Suprapubic skin (tissue), 4 donors: ENCODE results near the gene GFOD1. TPM values are rescaled to one million over a fixed set of nuclear protein-coding genes. Genes with fewer than 3 reads are reported as not detected.

ENCODE experiments used
- DNase-seq, 2 donors: peaks; one replicate each; pipeline ENCODE4 v3.0.0-alpha.2; 2019; ENCODE audit warnings: low spot score in 2 of 2
- H3K27ac ChIP-seq: fragments of 200-600 bp; sonication (generic); one replicate; pipeline ENCODE4 v1.5.1; 2019
- H3K27me3 ChIP-seq: fragments of 200-600 bp; sonication (generic); one replicate; pipeline ENCODE4 v1.5.1; 2019
- H3K36me3 ChIP-seq: fragments of 200-600 bp; sonication (generic); one replicate; pipeline ENCODE4 v1.5.1; 2019
- H3K4me1 ChIP-seq: fragments of 200-600 bp; sonication (generic); one replicate; pipeline ENCODE4 v1.5.1; 2019
- H3K4me3 ChIP-seq: fragments of 200-600 bp; sonication (generic); one replicate; pipeline ENCODE4 v1.5.1; 2019; ENCODE audit warnings: mild to moderate bottlenecking
- H3K9me3 ChIP-seq: fragments of 200-600 bp; sonication (generic); one replicate; pipeline ENCODE4 v1.5.1; 2019
- EP300 ChIP-seq: sonication (generic); formaldehyde crosslinking; IDR thresholded peaks from one replicate; pipeline ENCODE4 v1.6.1; 2017; ENCODE audit warnings: antibody characterized with exemption
- POLR2A ChIP-seq, 2 donors: fragments of 450-650 bp; IDR thresholded peaks; one replicate each; pipeline ENCODE4 v1.6.1; 2017; ENCODE audit warnings: antibody characterized with exemption in 2 of 2, mild to moderate bottlenecking in 2 of 2, moderate library complexity in 2 of 2
- POLR2AphosphoS5 ChIP-seq, 3 donors: sonication (generic); formaldehyde crosslinking; IDR thresholded peaks; one replicate each; pipeline ENCODE4 v1.6.1; 2017; ENCODE audit warnings: antibody characterized with exemption in 3 of 3
- WGBS: methylation state at CpG from one replicate; pipeline ENCODE4 v1.1.5; 2018; 5-methylcytosine and 5-hydroxymethylcytosine counted together
- total RNA-seq, 4 donors: library from RNA; depleted of rRNA; stranded (reverse); fragments of >200 nt; gene quantifications; one replicate each; pipeline ENCODE4 v1.1.0, GENCODE V29; 2016
- TF ChIP-seq, protein P1 (sequence below), 2 donors: fragments of 200-600 bp in 1 of 2; fragments of 450-650 bp in 1 of 2; sonication (generic) in 1 of 2; IDR thresholded peaks; one replicate each; pipeline ENCODE4 v1.5.1; 2016 to 2019; ENCODE audit warnings: antibody characterized with exemption in 2 of 2, mild to moderate bottlenecking in 1 of 2, moderate library complexity in 1 of 2

The GFOD1 gene
- total RNA-seq, 4 donors from 2014 or later: 7.5 to 15.2 (median 13.7) TPM

DNA sequence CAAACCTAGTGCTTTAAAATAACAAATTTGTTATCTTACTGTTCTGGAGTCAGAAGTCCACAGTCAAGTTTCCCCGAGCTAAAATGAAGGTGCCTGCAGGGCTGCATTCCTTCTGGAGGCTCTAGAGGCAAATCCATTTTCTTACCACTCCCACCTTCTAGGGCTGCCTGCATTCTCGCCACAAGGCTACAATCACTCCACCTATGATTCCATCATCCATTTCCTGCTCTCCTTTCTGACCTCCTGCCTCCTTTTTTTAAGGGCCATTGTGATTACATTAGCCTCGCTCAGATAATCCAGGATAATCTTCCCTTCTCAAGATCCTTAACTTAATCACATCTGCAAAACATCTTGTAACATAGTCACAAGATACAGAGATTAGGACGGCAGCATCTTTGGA lies 44.6 kb upstream of the GFOD1 start:
- Histone ChIP-seq H3K36me3 (no peaks in the 10 kb centered on the region), H3K27me3 (no peaks in the 10 kb centered on the region), H3K4me1 (peaks cover 3% of the 10 kb centered on the region), H3K4me3 (no peak overlapping the region), H3K9me3 (no peaks in the 10 kb centered on the region), H3K27ac (no peak overlapping the region)
- TF ChIP-seq POLR2AphosphoS5 (IDR thresholded peaks at IDR 0.05): no peak
- no peak for DNase-seq
- 73% methylated on average over 4 of the region's 4 CpGs for WGBS

DNA sequence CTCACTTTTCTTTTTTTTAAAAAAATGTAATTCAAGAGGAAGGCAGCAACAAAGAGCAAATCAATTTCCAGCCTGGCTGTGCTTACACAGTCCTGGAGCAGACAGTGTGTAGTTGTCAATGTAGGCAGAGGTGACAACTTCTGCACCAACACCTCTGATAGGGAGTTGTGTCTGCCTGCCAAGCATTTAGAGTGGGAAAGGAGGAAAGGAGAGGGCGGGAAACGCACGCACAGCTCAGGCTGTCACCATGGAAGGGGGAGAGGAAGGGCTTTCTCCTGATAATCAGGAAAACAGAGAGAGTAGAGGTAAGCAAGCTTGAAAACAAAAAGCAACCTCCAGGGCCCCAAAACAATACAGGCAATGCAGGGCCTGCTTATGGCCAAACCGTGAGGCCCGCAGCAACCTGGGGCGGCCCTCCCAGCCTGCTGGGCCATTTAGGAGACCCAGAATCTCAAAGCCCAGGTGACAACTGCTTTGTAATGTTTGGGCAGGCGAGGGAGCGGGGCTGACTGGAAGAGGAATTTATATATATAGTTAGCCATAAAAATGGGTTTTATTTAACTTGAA lies 41.5 kb upstream of the GFOD1 start:
- Histone ChIP-seq H3K4me1 (peaks cover 10% of the 10 kb centered on the region), H3K4me3 (no peak overlapping the region), H3K27ac (no peak overlapping the region), H3K9me3 (no peaks in the 10 kb centered on the region), H3K27me3 (no peaks in the 10 kb centered on the region), H3K36me3 (no peaks in the 10 kb centered on the region)
- TF ChIP-seq POLR2AphosphoS5 (IDR thresholded peaks at IDR 0.05) (no peak), POLR2A (IDR thresholded peaks at IDR 0.05) (no peak), EP300 (no peak)
- TF ChIP-seq, protein P1, sequence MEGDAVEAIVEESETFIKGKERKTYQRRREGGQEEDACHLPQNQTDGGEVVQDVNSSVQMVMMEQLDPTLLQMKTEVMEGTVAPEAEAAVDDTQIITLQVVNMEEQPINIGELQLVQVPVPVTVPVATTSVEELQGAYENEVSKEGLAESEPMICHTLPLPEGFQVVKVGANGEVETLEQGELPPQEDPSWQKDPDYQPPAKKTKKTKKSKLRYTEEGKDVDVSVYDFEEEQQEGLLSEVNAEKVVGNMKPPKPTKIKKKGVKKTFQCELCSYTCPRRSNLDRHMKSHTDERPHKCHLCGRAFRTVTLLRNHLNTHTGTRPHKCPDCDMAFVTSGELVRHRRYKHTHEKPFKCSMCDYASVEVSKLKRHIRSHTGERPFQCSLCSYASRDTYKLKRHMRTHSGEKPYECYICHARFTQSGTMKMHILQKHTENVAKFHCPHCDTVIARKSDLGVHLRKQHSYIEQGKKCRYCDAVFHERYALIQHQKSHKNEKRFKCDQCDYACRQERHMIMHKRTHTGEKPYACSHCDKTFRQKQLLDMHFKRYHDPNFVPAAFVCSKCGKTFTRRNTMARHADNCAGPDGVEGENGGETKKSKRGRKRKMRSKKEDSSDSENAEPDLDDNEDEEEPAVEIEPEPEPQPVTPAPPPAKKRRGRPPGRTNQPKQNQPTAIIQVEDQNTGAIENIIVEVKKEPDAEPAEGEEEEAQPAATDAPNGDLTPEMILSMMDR (IDR thresholded peaks at IDR 0.05): no peak
- WGBS: 79% methylated on average over 8 of the region's 8 CpGs
- DNase-seq: no peak

DNA sequence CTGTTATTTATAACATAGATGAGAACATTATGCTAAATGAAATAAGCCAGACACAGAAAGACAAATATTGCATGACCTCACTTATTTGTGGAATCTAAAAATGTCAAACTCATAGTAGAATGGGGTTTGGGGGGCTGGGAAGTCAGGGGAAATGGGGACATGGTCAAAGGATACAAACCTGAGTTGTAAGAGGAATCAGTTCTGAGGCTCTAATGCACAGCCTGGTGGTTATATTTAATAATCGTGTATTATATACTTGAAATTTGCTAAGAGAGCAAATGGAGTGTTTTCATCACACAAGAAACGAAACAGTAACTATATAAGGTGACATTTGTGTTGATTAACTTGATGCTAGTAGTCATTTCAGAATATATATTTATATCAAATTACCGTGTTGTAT lies 40.8 kb upstream of the GFOD1 start:
- WGBS: 75% methylated on average over 3 of the region's 3 CpGs
- H3K27ac ChIP-seq: no peak overlapping the region

DNA sequence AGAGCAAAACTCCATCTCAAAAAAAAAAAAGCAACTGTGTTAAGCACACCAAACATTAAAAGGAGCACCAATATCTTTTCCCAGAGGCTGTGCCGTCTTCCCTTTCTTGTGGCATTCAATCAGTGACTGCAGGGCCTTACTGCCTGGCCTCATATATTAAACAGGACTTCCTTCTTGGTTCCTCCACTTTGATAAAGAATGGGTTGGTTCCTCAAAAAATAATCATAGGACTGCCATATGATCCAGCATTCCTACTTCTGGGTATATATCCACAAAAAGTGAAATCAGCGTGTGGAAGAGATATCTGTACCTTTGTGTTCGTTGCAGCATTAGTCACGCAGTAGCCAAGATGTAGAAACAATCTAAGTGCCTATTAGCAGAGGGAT lies 40.3 kb upstream of the GFOD1 start:
- Histone ChIP-seq H3K27me3 (no peaks in the 10 kb centered on the region), H3K27ac (peak overlapping the region; percentile 70), H3K4me1 (peaks cover 12% of the 10 kb centered on the region), H3K36me3 (no peaks in the 10 kb centered on the region), H3K4me3 (no peak overlapping the region), H3K9me3 (no peaks in the 10 kb centered on the region)
- no peak for DNase-seq
- no peak for TF ChIP-seq POLR2AphosphoS5 (IDR thresholded peaks at IDR 0.05)
- TF ChIP-seq, protein P1 (IDR thresholded peaks at IDR 0.05): no peak
- no peak for TF ChIP-seq EP300
- no peak for TF ChIP-seq POLR2A (IDR thresholded peaks at IDR 0.05)
- 87% methylated on average over 4 of the region's 4 CpGs for WGBS

More for the DNA sequence above, 40.8 kb upstream of the GFOD1 start:
- H3K4me3 ChIP-seq: no peak overlapping the region
- no peaks in the 10 kb centered on the region for H3K36me3 ChIP-seq
- TF ChIP-seq, protein P1 (IDR thresholded peaks at IDR 0.05): no peak
- TF ChIP-seq EP300 (no peak), POLR2AphosphoS5 (IDR thresholded peaks at IDR 0.05) (no peak), POLR2A (IDR thresholded peaks at IDR 0.05) (no peak)
- H3K9me3 ChIP-seq: no peaks in the 10 kb centered on the region
- peaks cover 12% of the 10 kb centered on the region for H3K4me1 ChIP-seq
- no peak for DNase-seq
- H3K27me3 ChIP-seq: no peaks in the 10 kb centered on the region

DNA sequence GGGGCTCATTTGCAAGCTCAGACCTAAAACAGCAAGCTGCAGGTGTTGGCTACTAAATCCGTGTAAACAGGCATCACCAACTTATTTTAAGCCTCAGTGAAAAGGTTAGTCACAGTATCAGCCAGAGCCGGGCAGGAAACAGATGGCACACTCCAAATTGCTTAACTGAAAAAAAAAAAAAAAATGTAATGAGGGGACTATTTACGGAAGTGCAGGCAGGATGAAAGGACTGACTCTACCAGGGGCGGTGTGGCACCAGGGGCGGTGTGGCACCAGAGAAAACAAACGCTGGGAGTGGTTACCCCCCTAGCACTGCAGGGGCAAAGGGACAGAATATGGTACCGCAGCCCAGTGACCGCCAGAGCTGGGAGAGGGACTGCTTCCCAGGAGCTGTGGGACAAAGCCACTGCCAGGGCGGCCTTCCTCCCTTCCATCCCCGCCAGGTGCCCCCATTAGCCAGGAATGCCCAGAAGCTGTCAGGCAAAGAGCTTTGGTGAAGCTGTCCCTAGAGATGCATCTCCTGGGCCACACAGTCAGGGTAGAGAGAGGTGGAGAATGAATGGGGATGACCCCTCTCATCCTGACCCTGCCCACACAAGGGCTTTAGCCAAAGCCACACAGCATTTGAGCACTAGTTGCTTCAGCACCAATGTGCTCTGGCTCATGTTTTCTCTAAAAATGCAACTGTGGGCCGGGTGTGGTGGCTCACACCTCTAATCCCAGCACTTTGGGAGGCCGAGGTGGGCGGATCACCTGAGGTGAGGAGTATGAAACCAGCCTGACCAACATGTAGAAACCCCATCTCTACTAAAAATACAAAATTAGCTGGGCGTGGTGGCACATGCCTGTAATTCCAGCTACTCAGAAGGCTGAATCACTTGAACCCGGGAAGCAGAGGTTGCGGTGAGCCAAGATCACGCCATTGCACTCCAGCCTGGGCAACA lies 39.6 kb upstream of the GFOD1 start:
- Histone ChIP-seq H3K36me3 (no peaks in the 10 kb centered on the region), H3K27me3 (no peaks in the 10 kb centered on the region), H3K9me3 (no peaks in the 10 kb centered on the region), H3K4me1 (peaks cover 12% of the 10 kb centered on the region), H3K4me3 (no peak overlapping the region), H3K27ac (peak overlapping the region; percentile 70)
- WGBS: 63% methylated on average over 15 of the region's 17 CpGs
- TF ChIP-seq EP300 (no peak), POLR2AphosphoS5 (IDR thresholded peaks at IDR 0.05) (no peak), POLR2A (IDR thresholded peaks at IDR 0.05) (no peak)
- TF ChIP-seq, protein P1 (IDR thresholded peaks at IDR 0.05): no peak
- peak in 1 of 2 donors; percentile 70 for DNase-seq
